DMS114 treated with DMSO at 0.1 percent for 48 hours (cell line): Measurements from ENCODE around the gene ARHGAP23.
A peak's percentile ranks its signal among the peaks of the same experiment; 100 is the strongest.

ENCODE experiments used
- DNase-seq: peaks from one replicate; lab custom pipeline; 2025; ENCODE audit not compliant: unreplicated experiment; lab: John Stamatoyannopoulos, UW

Gene ARHGAP23

DNA sequence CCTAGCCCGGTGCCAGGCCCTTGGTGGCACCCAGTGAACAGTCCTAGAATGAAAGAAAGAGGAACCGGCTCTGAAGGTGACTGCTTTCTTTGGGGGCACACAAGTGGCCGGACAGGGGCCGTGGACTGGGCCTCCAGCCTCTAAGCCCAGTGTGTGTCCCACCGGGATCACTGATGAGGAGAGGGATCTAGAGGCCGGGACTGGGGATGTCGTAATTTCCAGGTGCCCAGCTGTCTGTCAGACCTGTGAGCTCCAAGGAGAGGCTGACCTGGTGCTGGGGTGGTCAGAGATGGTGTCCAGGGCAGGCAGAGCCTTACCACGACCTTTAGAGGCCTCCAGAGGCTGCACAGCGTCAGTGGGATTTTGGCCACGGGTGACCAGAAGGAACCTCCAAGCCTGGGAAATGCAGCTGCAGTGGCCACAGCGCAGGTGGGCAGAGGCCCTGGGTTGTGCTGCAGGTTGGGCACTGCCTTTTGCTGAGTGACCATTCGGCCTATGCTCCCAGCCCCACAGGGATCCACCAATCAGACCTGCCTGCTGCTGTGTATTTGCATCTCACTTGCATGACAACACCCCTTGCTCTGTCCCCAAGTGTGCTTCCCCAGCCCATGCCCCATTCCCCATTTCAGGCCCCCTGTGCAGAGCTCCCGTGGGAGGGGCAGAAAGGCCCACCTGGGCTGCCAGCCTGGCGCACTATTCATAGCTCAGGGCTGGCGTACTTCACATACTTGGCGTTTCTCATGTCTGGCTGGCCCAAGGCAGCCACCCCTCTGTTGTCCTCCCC lies 12.5 kb downstream of the ARHGAP23 start:
- no peak for DNase-seq

DNA sequence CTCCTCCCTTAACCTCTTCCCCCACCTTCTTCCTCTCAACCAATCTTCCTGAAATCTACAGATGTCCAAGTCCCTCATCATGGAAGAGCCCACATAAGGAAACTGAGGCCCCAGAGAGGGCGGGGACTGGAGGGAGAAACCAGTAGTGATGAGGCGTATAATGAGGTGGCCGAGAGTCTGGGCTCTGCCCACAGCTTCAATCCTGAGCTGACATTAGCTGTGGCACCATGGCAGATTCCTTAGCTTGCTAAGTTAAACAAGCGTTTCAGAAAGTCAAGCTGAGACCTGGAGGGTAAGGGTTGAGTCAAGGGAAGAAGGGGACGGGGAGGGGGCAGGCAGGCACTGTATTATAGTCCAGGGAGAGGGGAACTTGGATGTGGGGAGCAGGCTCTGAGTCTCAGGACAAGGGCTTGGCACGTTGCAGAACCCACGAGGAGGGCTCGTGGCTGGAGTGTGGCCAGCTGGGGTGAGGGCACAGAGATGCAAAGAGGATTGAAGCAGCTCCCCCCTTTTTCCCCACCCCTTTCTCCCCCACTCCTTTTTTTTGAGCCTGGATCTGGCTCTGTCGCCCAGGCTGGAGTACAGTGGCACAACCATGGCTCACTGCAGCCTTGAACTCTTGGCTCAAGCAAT lies 13.3 kb downstream of the ARHGAP23 start:
- DNase-seq = no peak

DNA sequence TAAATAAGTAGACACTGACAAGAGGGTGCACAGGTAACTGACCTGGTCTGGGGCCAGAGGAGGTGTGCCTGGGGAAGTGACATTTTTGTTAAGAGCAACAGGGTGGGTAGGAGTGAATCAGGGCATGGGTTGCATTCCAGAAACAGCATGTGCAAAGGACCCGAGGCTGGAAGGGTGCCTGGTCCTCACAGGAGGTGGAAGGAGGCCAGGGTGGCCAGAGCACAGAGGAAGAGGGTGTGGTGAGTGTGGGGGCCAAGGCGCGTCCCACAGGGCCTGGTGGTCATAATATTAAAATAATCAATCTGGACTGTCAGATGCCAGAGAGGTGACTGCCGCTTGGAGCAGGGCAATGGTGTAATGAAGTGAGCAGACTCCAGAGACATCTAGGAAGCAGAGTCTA lies 14.3 kb downstream of the ARHGAP23 start:
- DNase-seq = no peak

DNA sequence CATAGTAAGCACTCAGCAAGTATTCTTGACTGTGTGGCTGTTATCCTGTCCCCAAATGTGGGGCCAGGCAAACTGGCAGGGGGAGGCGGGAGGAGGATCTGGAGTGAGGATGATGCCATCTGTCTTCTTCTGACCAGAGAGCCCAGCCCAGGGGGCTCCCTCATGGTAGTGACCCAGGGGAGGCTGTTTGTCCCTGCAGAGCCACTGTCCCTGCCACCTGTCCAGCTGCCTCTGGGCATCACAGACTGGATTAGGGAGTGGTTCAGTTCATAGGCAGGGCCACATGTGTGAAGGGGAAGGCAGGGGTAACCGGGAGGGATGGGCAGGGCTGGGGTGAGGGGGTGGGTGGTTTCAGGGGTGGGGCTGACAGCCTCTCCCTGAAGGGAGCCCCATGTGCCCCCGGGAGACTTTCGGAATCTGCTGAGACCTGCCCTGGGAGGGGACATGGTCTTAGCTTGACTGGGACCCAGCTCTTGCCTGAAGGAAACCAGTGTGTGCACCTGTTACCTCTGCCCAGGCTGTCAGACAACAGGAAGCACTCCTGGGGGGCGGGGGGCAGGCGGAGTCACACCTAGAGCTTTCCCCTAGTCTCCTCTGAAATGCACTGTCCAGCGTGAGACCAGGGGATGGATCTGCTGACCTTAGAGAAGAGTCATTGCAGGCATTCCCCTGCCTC lies 15.2 kb downstream of the ARHGAP23 start:
- no peak for DNase-seq

DNA sequence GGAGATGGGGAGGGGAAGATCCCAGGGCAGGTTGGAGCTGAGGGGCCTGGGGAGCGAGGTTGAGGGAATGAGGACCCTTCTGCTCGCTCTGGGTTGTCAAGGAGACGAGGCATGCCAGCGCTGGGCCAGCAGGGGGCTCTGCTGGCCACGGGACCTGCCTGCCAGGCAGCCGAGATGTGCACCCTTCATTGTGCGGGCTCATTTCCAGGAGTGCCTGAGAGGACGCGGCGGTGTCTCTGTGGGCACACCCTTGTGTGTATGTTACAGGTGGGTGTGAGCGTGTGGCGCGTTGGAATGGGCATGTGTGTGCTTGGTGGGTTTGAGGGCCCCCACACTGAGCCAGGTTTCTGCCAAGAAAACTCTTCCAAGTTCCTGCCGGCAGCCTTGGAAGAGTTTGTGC lies 15.9 kb downstream of the ARHGAP23 start:
- DNase-seq = peak; percentile 28

DNA sequence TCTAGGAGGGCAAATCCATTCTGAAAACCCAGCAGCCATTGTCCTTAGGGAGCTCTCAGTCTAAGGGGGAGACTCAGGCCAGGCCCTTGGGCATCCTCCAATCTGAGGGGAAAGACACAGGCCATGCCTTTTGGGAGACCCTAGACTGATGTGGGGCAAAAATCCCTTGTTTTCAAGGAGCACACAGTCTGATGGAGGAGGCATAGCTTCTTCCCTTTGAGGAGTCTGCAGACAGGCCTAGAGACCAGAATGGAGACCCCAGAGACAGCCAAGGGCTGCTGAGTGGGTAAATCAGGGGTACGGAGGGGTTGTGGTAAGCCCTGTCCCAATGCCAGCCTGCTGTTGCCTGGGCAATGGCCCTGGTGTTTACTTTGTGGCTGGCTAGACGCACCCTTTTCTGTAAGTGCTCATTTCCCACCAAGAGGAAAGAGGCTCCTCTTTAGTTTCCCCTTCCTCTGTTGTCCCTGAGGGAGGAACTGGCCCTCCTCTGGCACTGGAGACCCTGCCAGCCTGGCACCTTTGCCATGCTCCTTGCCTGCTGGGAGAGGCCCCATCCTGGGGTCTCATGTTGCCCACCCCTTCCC lies 19.3 kb downstream of the ARHGAP23 start:
- no peak for DNase-seq

DNA sequence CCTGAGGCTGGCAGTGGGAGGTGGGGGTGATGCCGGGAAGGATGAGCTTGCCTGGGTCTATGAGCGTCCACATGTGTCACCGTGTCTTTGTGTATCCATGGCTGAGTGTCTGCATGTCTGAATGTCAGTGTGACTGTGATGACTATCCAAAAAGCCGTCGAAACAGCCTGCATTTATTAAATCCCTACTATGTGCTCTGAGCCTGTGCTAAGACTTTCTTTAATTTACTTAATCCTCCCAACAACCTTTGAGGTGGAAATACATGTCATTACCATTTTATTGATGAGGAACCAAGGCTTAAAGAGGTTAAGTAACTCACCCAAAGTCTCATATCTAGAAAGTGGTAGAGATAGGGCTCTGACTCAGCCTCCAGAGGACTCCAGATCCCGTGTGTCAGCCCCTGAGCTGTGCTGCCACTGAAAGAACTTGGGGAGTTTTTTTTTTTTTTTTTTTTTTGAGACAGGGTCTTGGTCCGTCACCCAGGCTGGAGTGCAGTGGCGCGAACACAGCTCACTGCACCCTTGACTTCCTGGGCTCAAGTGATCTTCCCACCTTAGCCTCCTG lies 20.0 kb downstream of the ARHGAP23 start:
- DNase-seq = no peak

DNA sequence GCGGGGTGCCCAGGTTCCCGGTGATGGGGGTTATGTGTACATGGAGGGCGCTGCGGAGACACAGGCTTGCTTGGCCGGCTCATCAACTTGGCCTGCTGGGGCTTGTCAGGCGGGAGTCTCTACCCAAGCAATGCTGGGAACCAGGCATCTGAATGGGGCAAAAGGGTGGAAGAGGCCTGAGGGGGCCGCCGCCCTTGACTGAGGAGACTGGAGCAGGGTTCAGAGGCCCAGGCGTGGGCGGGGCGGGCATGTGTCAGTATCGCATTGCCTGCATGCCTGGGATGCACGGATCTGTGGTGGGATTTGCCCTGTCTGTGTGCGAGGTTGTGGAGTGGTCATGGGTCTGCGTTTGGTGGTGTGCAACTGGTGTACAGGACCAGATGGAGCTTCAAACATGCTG lies 21.1 kb downstream of the ARHGAP23 start:
- no peak for DNase-seq

DNA sequence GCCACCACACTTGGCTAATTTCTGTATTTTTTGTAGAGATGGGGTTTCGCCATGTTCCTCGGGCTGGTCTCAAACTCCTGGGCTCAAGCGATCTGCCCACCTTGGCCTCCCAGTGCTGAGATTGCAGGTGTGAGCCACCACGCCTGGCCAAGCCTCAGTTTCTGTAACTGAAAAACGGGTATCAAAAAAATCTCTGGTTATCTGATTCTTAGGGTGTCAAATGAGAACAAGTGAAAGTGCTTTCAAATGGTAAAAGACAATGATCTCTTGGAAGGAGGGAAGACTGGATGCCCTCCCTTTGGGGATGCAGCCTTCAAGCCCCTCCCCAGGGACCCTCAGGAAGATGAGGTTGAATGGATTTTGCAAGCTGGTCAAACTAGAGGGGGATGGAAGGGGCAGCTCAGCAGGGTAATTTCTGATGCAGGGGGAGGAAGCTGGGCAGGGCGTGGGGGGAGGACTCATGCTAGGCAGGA lies 22.3 kb downstream of the ARHGAP23 start:
- no peak for DNase-seq

DNA sequence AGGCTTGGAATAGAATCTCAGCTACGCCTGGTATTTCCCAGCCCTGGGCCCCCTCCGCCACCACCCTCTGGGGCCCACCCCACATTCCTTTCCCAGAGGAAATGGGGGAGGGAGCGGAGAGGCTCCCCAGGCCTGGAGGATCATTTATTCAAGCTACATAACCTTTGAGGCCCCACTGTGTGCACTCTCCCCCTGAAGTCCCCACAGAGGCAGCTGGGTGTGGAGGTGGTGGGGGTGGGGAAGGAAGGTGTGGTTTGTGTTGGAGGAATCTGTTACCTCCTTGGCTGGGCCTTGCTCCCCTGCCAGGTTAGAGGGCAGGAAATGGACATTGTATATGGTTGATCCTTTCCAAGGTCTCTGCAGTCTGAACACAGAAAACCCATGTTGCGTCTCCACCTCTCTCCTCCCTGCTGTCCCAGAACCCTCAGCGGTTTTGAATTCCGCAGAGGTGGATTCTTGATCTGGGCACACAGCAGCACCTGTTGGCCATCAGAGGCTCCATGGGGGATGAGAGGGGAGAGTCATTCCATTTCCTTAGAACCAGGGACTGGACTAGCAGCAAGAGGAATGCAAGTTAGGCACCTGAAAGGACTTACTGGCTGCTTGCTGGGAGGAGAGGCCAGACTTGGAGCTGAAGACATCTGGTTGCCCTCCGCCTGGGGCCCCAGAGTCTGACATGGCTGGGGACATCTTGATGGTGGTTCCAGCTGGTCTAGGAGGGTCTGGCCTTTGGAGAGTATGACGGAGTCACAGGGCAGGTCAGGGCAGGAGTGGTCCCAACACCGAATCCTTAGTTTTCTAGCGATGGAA lies 23.0 kb downstream of the ARHGAP23 start:
- DNase-seq = no peak

DNA sequence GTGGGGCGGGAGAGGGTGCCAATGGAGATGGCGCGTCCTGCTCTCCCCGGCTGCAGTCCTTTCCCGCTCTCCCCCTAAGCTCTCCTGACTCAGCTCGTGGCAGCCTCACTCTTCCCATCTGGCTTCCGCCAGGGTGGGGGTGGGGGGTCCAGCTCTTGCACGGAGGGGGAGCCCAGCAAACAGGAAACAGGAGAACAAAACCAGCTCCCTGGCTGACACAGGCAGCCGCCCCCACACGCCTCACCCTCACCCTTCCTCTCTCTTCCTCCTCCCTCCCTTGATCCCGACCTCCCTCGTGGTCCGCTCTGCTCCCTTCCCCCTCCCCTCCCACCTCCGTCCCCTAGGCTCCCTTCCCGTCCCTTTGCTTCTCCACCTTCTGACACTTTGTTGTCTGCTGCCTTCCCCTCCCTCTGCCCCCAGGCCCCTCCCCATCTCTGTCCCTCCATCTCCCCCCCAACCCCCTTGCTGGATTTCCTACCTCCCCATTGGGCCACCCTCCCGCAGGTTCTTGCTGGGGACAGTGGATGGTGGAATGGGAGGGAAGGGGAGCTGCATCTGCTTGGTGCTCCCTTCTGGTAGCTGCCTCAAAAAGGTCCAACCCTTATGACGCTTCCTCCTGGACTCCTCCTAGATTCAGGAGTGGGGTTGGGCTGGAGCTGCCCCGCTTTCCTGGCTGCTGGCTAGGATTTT lies 23.7 kb downstream of the ARHGAP23 start:
- DNase-seq = no peak

DNA sequence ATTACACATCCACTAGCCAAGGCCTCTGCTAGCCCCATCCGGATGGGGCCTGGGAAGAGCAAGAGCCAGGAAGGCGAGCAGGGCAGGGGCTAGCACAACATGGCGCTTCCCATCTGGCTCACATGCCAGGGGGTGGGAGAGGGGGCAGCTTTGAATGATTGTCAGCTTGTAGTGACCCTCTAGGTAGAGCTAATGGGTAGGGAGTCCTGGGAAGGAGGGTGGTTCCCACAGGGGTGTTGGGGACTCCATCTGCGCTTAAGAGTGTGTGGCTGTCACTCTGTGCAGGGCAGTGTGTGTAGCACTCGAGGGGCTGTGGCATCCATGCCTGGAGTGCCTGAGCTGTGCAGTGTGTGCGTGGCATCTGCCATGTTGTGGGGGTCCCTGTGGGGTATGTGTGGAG lies 24.5 kb downstream of the ARHGAP23 start:
- no peak for DNase-seq

DNA sequence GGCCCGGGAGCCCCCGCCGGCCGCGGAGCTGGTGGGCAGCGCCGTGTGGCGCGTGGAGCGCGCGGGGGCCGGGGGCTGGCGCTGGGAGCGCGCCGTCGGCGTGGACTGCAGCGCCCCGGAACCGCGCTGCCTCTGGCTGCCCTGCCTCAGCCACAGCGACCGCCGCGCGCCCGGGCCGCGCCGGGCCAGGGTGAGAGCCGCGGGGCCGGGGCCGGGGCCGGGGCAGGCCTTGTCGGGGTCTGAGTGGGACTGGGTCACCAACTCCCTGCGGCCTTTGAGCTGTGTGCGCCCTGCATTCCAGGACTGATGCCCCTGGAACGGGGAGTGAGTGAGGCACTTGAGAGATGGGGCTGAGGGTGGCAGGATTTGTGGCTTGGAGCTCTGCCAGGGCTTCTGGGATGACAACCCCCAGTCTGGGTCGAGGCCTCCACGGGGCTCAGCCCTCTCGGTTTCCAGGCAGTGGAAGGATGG lies 25.7 kb downstream of the ARHGAP23 start:
- DNase-seq = no peak

DNA sequence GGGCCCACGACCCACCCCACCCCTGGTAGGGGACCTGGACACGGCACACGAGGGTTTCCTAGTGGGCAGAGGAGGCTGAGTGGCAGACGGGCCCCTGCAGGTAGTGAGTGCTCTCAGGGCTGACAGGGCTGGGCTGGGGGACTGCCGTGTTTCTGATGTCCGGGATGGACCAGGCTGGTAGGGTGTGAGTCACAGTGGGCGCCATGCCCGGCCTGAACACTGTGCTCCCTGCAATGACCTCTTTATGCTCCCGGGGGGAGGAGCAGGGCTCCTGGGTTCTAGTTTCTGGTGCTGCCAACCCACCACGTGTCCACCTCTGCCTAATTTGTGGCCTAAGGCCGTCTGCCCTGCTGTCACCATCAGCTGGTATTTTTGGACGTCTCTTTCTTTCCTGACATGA lies 26.3 kb downstream of the ARHGAP23 start:
- no peak for DNase-seq

DNA sequence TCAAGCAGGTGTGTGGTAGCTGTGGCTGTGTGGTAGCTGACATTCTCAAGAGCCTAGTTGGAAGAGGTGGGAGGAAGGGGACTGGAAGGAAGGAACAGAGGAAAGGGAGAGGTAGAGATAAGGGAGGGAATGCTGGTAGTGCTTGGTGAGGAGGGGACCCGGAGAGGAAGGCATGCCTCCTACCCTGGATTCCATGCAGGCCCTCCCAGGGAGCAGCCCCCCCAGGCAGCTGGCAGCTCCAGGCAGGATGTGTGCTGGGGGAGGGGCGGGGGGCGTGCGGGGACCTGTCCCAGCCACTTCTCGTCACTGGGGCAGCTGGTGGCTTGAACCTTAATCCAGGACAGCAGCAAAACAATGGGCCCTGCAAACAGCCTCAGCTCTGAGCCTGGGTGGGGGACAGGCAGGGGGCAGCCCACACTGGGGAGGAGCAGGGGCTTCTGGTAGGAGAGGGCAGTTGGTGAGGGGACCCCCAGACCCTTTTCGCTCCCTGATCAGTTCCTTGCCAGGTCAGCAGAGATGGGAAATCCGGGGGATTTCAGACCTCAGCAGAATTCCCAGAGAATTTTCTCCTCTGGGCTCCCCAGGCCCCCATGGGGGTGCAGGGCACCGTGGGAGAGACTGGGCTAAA lies 27.1 kb downstream of the ARHGAP23 start:
- DNase-seq = no peak

DNA sequence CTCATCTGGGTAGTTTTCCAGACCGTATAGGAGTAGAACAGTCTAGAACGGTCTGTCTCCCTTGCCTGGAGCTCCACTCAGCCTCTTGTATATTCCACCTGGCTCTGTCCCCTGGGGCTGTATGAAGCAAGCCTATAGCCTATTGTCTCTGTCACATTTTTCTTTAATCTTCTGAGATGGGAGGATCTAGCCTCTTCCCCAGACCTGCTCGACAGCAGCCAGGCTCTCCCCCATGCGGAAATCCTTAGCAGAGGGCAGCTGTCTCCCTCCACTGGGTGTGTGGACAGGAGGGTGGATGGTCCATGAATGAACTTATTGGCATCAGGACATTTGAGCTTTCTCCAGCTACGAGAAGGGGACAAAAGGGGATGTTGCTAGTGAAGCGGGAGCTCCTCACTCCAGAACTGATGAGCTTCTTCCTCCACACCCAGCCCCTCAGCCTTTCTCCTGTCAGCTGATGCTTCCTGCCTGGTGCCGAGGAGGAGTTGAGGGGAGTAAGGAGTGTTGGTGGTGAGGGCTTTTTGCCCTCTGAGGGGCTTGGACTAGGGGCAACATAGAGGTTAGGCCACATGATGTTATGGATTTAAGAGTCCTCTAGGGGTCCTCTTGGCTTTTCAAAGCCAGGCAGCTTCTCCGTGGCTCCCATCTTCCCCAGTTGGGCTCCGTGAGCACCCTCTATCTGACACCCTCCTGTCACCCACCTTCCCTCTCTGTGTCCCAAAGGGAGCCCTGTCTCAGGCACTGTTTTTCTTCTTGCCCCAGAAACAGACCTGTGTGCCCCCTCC lies 28.0 kb downstream of the ARHGAP23 start:
- no peak for DNase-seq

DNA sequence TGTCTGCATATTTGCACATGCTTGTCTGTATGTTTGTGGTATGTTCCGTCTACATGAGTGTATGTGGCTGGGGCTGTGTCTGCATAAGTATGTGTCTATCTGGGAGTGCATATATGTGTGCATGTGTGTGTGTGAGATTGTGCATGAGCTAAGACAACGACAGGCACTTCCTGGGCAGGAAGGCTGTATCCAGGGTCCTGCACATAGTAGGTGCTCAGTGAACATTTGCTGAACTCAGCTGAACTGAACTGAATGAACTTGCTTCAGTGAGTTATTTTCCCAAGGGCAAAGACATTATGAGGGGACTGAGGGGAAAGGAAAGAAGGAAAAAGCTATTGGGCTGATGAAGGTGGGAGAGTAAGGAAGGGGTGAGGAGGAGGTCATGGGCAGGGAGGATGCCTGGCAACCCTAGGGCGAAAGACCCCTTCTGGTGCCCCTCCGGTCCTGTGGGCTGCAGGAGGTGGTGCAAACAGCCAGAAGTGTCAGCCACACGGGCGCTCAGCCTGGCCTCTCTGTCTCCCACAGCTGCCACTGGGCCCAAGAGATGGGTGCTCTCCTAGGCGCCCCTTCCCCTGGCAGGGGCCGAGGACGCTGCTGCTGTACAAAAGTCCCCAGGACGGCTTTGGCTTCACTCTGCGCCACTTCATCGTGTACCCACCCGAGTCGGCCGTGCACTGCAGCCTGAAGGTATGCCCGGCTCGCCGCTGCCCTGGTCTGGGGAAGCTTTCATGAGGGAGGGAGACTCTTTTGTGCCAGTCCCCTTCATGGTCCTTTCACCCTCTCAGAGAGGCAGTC lies 29.5 kb downstream of the ARHGAP23 start:
- DNase-seq = no peak

DNA sequence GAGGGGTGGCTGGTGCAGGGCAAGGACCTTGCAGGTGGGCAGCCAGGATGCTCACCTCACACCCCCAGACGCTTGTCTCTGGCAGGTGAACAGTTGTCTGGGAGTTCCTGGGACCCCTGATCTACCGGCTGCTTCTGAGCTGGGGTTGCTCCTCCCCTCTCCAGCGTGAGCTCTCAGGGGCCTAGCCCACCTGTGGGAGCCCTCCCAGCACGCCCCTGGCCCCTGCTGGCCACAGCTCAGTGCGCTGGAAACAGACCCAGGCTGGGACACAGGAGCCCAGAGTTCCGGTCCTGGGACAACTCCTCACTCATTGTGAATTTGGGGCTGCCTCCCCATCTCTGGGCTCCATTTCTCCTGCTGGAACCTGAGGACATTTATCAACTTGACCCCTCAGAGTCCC lies 30.3 kb downstream of the ARHGAP23 start:
- DNase-seq = no peak
